ENCODE data around the gene OR51G2.

OR51G2 gene

DNA sequence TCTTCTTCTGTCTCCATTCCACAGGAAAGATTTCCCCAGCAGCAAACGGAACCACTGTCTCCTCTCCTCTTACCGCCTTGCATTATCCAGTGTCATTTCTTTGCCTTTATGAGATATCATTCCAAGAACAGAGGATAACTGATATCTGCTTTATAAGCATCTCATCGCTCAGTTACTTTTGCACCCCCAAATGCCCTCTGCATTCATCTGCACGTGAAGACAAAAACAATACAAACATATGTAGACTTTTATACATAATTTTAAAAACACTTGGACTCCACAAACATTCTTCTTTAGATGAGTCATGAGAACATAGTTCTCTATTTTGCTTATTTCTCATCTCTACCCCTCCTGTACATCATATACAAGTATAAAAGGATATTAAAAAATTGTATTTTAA is 38.0 kb downstream of the OR51G2 start:
- Histone ChIP-seq H3K79me2 (ENCODE audit: insufficient read depth, low read depth) (no peaks in the 10 kb centered on the region), H4K20me1 (ENCODE audit: insufficient read depth) (no peaks in the 10 kb centered on the region), H3K4me1 (ENCODE audit: low read depth, poor library complexity, severe bottlenecking) (no peaks in the 10 kb centered on the region), H3K9ac (no peak overlapping the region), H2AFZ (ENCODE audit: low read depth) (no peak overlapping the region), H3K27ac (no peak overlapping the region), H3K4me2 (no peak overlapping the region), H3K36me3 (ENCODE audit: insufficient read depth) (no peaks in the 10 kb centered on the region), H3K27me3 (ENCODE audit: insufficient read depth, low read depth) (no peaks in the 10 kb centered on the region), H3K4me3 (IDR thresholded peaks at IDR 0.05; ENCODE audit: insufficient read depth, low read depth, low read length) (no peak overlapping the region)
- TF ChIP-seq, protein P1, sequence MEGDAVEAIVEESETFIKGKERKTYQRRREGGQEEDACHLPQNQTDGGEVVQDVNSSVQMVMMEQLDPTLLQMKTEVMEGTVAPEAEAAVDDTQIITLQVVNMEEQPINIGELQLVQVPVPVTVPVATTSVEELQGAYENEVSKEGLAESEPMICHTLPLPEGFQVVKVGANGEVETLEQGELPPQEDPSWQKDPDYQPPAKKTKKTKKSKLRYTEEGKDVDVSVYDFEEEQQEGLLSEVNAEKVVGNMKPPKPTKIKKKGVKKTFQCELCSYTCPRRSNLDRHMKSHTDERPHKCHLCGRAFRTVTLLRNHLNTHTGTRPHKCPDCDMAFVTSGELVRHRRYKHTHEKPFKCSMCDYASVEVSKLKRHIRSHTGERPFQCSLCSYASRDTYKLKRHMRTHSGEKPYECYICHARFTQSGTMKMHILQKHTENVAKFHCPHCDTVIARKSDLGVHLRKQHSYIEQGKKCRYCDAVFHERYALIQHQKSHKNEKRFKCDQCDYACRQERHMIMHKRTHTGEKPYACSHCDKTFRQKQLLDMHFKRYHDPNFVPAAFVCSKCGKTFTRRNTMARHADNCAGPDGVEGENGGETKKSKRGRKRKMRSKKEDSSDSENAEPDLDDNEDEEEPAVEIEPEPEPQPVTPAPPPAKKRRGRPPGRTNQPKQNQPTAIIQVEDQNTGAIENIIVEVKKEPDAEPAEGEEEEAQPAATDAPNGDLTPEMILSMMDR (conservative IDR thresholded peaks at IDR 0.05; ENCODE audit: low read depth, low read length) = no peak

DNA sequence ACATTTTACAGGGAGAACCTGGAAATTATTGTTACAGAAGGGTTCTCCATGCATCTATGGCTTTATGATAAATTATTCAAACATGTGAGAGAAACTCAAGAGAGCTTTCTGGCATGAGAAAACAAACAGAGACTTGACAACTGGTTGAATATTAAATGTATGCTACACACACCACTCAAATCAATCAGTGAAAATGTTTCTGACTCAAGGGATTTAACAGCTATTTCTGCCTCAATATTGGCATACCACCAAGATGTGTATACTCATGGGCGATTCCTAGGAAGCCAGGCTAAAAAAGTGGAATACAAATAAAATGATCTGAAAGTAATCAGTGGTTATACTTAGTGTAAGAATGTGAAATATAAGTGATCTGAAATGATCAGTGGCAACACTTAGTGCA is 53.3 kb downstream of the OR51G2 start:
- TF ChIP-seq, protein P1 (conservative IDR thresholded peaks at IDR 0.05; ENCODE audit: low read depth, low read length) = no peak
- no peak overlapping the region for H3K4me2 ChIP-seq
- H3K9ac ChIP-seq = no peak overlapping the region
- H3K4me3 ChIP-seq (IDR thresholded peaks at IDR 0.05; ENCODE audit: insufficient read depth, low read depth, low read length) = no peak overlapping the region
- no peak overlapping the region for H2AFZ ChIP-seq (ENCODE audit: low read depth)
- H3K27me3 ChIP-seq (ENCODE audit: insufficient read depth, low read depth) = no peaks in the 10 kb centered on the region
- no peaks in the 10 kb centered on the region for H3K4me1 ChIP-seq (ENCODE audit: low read depth, poor library complexity, severe bottlenecking)
- H3K27ac ChIP-seq = no peak overlapping the region
- H4K20me1 ChIP-seq (ENCODE audit: insufficient read depth) = no peaks in the 10 kb centered on the region
- H3K36me3 ChIP-seq (ENCODE audit: insufficient read depth) = no peaks in the 10 kb centered on the region
- H3K79me2 ChIP-seq (ENCODE audit: insufficient read depth, low read depth) = no peaks in the 10 kb centered on the region

DNA sequence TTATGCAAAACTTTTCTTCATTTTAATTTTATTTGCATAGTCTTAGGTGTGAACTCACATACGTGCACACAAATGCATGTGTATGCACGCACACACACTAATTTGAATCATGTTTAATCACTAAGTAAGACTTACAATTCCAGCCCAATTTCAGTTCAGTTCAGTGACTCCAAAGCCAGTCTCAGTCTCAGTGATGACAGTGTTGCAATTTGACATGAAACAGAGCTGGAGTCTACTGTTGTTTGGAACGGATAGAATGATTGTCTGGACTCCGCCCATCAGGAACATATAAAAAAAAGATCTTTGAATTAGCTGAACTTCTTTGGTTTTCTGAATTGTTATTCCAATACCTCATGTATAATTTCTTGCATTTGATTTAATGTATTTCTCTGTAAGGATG is 55.3 kb downstream of the OR51G2 start:
- H2AFZ ChIP-seq (ENCODE audit: low read depth) = no peak overlapping the region
- H3K36me3 ChIP-seq (ENCODE audit: insufficient read depth) = no peaks in the 10 kb centered on the region
- H3K79me2 ChIP-seq (ENCODE audit: insufficient read depth, low read depth) = no peaks in the 10 kb centered on the region
- H3K9ac ChIP-seq = no peak overlapping the region
- H3K27me3 ChIP-seq (ENCODE audit: insufficient read depth, low read depth) = no peaks in the 10 kb centered on the region
- no peaks in the 10 kb centered on the region for H4K20me1 ChIP-seq (ENCODE audit: insufficient read depth)
- no peak overlapping the region for H3K27ac ChIP-seq
- no peak overlapping the region for H3K4me2 ChIP-seq
- no peaks in the 10 kb centered on the region for H3K4me1 ChIP-seq (ENCODE audit: low read depth, poor library complexity, severe bottlenecking)
- TF ChIP-seq, protein P1 (conservative IDR thresholded peaks at IDR 0.05; ENCODE audit: low read depth, low read length) = no peak
- H3K4me3 ChIP-seq (IDR thresholded peaks at IDR 0.05; ENCODE audit: insufficient read depth, low read depth, low read length) = no peak overlapping the region

Data from KMS-11 (cell line).